ENCODE measurements around the gene CARM1.

The CARM1 gene

DNA sequence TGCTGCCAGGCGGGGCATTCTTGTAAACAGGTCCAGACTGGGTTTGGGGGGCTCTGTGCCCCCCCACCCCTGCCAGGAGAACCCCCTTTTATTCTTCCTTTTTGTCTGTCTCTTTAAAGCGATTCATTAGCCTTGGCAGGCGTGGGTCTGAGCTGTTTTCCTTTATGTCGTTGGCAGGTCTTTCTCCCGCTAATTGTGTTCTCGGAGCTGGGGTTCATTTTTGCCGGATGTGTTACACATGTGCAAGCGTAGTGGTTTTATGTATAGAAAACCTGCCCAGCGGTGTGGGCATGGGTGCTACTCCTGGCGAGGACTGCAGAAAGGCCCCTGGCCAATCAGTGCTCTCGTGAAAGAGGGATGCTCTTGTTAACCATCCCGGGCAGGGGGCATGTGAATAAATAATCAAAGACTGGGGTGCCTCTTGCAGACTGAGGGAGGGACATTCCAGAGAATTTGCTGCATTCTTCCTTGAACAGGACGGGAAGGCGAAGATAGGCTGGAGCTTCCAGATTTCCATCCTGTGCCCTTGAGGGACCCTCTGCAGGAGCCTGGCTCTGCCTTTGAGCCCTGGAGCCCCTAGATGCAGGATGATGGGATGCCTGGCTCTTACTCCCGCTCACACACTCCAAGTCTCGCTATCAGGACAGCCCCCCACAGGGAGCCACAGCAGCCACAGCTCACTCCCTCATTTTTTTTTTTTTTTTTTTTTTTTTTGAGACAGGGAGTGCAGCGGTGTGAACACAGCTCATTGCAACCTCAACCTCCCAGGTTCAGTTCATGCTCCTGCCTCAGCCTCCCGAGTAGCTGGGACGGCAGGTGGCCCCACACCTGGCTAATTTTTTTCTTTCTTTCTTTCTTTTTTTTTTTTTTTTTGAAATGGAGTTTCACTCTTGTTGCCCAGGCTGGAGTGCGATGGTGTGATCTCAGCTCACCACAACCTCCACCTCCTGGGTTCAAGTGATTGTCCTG lies 14.1 kb downstream of the CARM1 start:
- no peak overlapping the region for H3K4me3 ChIP-seq (ENCODE audit: low read length)
- peaks cover 8% of the 10 kb centered on the region for H3K4me1 ChIP-seq (ENCODE audit: control insufficient read depth, insufficient read depth, low read length)
- no peaks in the 10 kb centered on the region for H3K9me3 ChIP-seq (ENCODE audit: control insufficient read depth, low read length)
- H3K27me3 ChIP-seq (ENCODE audit: control insufficient read depth, insufficient read depth, low read length), result no peaks in the 10 kb centered on the region
- no peaks in the 10 kb centered on the region for H3K36me3 ChIP-seq (ENCODE audit: control insufficient read depth, insufficient read depth, low read length)
- H3K9ac ChIP-seq (ENCODE audit: low read length), result no peak overlapping the region

DNA sequence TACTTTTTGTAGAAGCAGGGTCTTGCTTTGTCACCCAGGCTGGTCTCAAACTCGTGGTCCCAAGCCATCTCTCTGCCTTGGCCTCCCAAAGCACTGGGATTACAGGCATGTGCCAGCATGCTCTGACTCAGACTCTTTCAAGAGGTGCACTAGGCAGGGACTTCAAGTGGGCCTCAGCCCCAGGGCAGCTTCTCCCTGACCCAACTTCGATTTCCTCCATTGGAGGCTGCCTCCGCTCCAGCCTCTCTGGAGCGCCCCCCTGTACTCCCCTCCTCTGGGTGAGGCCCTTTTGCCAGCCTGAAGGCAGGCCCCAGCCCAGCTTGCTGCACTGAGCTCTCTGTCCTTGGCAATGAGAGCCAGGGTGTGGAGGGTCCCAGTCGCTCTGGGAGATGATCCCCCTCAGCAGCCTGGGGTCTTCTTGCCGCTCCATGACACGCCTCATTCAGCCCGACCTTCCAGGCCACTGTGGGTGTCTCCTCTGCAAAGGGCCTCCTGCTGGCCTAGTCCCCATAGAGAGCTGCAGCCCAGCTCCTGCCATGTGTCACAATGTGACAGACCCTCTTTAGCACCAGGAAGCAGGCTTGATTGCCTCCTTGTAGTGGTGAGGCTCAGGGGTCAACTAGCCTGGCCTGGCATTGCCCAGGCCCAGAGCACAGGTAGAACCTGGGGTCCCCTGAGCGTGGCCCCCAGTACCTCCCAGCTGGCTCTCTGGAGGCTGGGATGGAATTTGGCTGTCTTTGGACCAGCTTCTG lies 16.4 kb downstream of the CARM1 start:
- H3K9ac ChIP-seq (ENCODE audit: low read length), result no peak overlapping the region
- no peaks in the 10 kb centered on the region for H3K36me3 ChIP-seq (ENCODE audit: control insufficient read depth, insufficient read depth, low read length)
- no peaks in the 10 kb centered on the region for H3K27me3 ChIP-seq (ENCODE audit: control insufficient read depth, insufficient read depth, low read length)
- H3K9me3 ChIP-seq (ENCODE audit: control insufficient read depth, low read length), result no peaks in the 10 kb centered on the region
- peaks cover 16% of the 10 kb centered on the region for H3K4me1 ChIP-seq (ENCODE audit: control insufficient read depth, insufficient read depth, low read length)
- no peak overlapping the region for H3K4me3 ChIP-seq (ENCODE audit: low read length)

DNA sequence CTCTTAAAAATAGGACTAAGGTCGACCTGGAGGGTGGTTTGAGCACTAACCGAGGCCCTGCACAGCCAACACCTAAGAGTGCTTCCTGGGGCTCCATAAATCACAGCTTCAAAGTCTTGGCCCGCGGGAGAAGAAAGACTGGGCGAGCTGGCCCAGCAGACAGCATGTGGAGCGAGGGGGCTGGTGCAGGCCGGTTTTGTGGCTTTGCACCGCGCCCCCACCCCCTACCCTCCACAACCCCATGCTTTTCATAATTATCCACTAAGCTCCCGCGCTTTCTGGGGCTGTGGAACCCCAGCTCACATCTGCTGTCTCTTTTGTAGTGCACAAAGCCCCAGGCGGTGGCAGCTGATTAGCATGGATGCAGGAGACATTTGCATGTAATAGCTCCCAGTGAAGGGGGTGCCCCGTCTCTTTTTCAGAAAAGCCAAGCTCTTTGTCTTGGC lies 17.1 kb downstream of the CARM1 start:
- Histone ChIP-seq H3K4me1 (ENCODE audit: control insufficient read depth, insufficient read depth, low read length) (peaks cover 16% of the 10 kb centered on the region), H3K27me3 (ENCODE audit: control insufficient read depth, insufficient read depth, low read length) (no peaks in the 10 kb centered on the region), H3K9me3 (ENCODE audit: control insufficient read depth, low read length) (no peaks in the 10 kb centered on the region), H3K36me3 (ENCODE audit: control insufficient read depth, insufficient read depth, low read length) (no peaks in the 10 kb centered on the region), H3K9ac (ENCODE audit: low read length) (no peak overlapping the region), H3K4me3 (ENCODE audit: low read length) (no peak overlapping the region)

GRCh38 chr19:10889880-10890279 lies 18.5 kb downstream of the CARM1 start:
- Histone ChIP-seq H3K9ac (ENCODE audit: low read length) (no peak overlapping the region), H3K4me1 (ENCODE audit: control insufficient read depth, insufficient read depth, low read length) (peaks cover 16% of the 10 kb centered on the region), H3K27me3 (ENCODE audit: control insufficient read depth, insufficient read depth, low read length) (no peaks in the 10 kb centered on the region), H3K36me3 (ENCODE audit: control insufficient read depth, insufficient read depth, low read length) (no peaks in the 10 kb centered on the region), H3K9me3 (ENCODE audit: control insufficient read depth, low read length) (no peaks in the 10 kb centered on the region), H3K4me3 (ENCODE audit: low read length) (no peak overlapping the region)

DNA sequence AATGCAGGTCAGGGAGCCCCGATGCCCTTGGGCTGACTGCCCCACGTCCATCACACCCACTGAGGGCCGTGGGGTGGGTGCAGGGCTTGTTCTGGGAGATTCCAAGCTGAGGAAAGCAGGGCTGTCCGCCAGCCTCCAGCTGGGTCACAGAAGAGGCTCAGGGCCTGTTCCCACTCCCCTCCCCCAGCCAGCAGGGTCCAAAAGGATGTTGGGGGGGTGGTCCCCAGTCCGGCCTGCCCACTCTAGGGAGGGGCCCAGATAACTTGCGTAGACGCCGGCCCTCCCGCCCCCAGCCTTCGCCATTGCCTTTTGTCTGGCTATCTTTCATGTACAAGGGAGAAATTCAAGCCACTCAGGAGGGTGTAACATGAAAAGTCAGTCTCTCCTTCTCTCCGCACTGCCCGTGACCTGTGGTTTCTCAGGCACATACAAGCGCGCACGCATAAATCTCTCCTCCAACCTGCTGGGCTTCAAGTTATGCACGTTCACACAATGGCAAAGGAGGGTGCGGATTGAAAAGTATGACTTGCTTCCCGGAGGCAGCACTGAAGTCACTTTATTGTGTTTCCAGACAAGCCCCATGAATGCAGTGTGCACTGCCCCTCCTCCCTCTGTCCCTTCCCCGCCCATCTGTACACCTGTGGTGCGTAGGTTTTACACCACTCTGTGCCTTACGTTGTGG lies 20.2 kb downstream of the CARM1 start:
- no peak overlapping the region for H3K4me3 ChIP-seq (ENCODE audit: low read length)
- H3K9ac ChIP-seq (ENCODE audit: low read length), result peak overlapping the region; percentile 10
- H3K4me1 ChIP-seq (ENCODE audit: control insufficient read depth, insufficient read depth, low read length), result peaks cover 20% of the 10 kb centered on the region
- no peaks in the 10 kb centered on the region for H3K36me3 ChIP-seq (ENCODE audit: control insufficient read depth, insufficient read depth, low read length)
- H3K27me3 ChIP-seq (ENCODE audit: control insufficient read depth, insufficient read depth, low read length), result no peaks in the 10 kb centered on the region
- no peaks in the 10 kb centered on the region for H3K9me3 ChIP-seq (ENCODE audit: control insufficient read depth, low read length)

DNA sequence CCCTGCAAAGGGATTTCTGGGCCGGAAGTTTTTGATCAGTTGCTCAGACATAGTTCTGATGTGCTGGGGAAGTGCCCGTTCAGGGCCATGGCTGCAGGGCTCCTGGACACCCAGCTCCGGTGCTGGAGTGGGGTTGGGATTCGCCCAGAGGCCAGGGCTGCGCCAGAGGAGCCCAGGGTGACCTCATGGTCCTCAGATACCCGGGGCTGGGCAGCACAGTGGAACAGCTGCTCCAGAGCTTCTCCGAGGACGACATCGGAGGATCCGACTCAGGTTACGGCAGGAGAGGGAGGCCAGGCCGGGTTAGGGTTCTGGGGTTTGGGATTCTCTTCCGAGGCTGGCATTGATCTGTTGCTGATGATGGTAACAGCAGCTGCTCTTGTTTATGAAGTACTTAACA lies 20.9 kb downstream of the CARM1 start:
- Histone ChIP-seq H3K9me3 (ENCODE audit: control insufficient read depth, low read length) (no peaks in the 10 kb centered on the region), H3K9ac (ENCODE audit: low read length) (no peak overlapping the region), H3K27me3 (ENCODE audit: control insufficient read depth, insufficient read depth, low read length) (no peaks in the 10 kb centered on the region), H3K36me3 (ENCODE audit: control insufficient read depth, insufficient read depth, low read length) (no peaks in the 10 kb centered on the region), H3K4me1 (ENCODE audit: control insufficient read depth, insufficient read depth, low read length) (peaks cover 27% of the 10 kb centered on the region), H3K4me3 (ENCODE audit: low read length) (no peak overlapping the region)

DNA sequence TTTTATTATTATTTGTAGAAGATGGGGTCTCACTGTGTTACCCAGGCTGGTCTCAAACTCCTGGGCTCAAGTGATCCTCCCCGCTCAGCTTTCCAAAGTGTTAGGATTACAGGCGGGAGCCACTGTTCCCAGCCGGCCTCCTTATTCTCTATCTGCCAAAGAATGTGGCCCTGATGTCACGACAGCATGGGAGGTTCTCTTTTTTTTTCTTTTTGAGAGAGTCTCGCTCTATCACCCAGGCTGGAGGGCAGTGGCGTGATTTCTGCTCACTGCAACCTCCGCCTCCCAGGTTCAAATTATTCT lies 23.5 kb downstream of the CARM1 start:
- no peaks in the 10 kb centered on the region for H3K27me3 ChIP-seq (ENCODE audit: control insufficient read depth, insufficient read depth, low read length)
- no peak overlapping the region for H3K4me3 ChIP-seq (ENCODE audit: low read length)
- H3K4me1 ChIP-seq (ENCODE audit: control insufficient read depth, insufficient read depth, low read length), result peaks cover 39% of the 10 kb centered on the region
- H3K9ac ChIP-seq (ENCODE audit: low read length), result no peak overlapping the region
- H3K9me3 ChIP-seq (ENCODE audit: control insufficient read depth, low read length), result no peaks in the 10 kb centered on the region
- no peaks in the 10 kb centered on the region for H3K36me3 ChIP-seq (ENCODE audit: control insufficient read depth, insufficient read depth, low read length)

DNA sequence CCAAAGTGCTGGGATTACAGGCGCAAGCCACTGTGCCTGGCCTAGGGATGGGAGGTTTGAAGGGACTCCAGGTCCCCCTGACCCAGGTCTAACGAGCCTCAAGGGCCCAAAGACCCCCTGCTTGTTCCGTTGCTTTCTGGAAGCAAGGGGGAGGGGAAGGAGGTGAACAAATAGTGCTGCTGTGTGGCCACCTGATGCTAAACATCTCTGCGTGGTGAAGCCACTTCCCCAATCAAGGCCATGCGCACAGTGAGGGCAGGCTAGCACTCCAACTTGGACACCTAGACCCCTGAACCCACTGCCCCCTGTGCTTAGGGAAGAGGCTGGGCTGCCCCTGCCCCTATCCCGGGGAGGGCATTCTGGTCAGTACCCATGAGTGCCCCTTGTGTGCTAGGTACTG lies 24.0 kb downstream of the CARM1 start:
- Histone ChIP-seq H3K36me3 (ENCODE audit: control insufficient read depth, insufficient read depth, low read length) (no peaks in the 10 kb centered on the region), H3K4me1 (ENCODE audit: control insufficient read depth, insufficient read depth, low read length) (peaks cover 44% of the 10 kb centered on the region), H3K4me3 (ENCODE audit: low read length) (no peak overlapping the region), H3K27me3 (ENCODE audit: control insufficient read depth, insufficient read depth, low read length) (no peaks in the 10 kb centered on the region), H3K9ac (ENCODE audit: low read length) (no peak overlapping the region), H3K9me3 (ENCODE audit: control insufficient read depth, low read length) (no peaks in the 10 kb centered on the region)

DNA sequence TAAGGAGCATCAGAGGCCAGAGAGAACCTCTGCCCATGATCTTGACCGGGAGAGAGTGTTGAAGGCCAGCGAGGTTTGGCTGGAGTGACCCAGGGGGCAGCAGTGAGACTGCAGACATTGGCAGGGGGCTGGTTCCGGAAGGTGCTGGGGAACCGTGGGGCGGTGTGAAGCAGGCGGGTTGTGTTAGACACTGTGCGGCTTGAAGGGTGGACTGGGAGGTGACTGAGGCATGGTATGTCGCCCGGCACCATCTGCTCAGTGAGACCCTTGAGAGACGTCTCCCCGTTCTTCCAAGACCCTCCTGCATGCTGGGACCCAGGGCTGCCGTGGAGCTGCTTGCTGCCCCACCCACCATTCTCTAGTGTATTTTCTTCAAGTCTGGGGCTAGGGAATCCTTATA lies 24.6 kb downstream of the CARM1 start:
- H3K36me3 ChIP-seq (ENCODE audit: control insufficient read depth, insufficient read depth, low read length), result no peaks in the 10 kb centered on the region
- peaks cover 43% of the 10 kb centered on the region for H3K4me1 ChIP-seq (ENCODE audit: control insufficient read depth, insufficient read depth, low read length)
- no peak overlapping the region for H3K4me3 ChIP-seq (ENCODE audit: low read length)
- H3K9ac ChIP-seq (ENCODE audit: low read length), result no peak overlapping the region
- H3K9me3 ChIP-seq (ENCODE audit: control insufficient read depth, low read length), result no peaks in the 10 kb centered on the region
- H3K27me3 ChIP-seq (ENCODE audit: control insufficient read depth, insufficient read depth, low read length), result no peaks in the 10 kb centered on the region

- H3K27me3 ChIP-seq (ENCODE audit: control insufficient read depth, insufficient read depth, low read length), result no peaks in the 10 kb centered on the region
- no peaks in the 10 kb centered on the region for H3K9me3 ChIP-seq (ENCODE audit: control insufficient read depth, low read length)
- H3K4me3 ChIP-seq (ENCODE audit: low read length), result no peak overlapping the region
- H3K9ac ChIP-seq (ENCODE audit: low read length), result peak overlapping the region; percentile 39
- H3K36me3 ChIP-seq (ENCODE audit: control insufficient read depth, insufficient read depth, low read length), result no peaks in the 10 kb centered on the region
- peaks cover 46% of the 10 kb centered on the region for H3K4me1 ChIP-seq (ENCODE audit: control insufficient read depth, insufficient read depth, low read length)
Observed at GRCh38 chr19:10896851-10897526, 25.6 kb downstream of the CARM1 start.

DNA sequence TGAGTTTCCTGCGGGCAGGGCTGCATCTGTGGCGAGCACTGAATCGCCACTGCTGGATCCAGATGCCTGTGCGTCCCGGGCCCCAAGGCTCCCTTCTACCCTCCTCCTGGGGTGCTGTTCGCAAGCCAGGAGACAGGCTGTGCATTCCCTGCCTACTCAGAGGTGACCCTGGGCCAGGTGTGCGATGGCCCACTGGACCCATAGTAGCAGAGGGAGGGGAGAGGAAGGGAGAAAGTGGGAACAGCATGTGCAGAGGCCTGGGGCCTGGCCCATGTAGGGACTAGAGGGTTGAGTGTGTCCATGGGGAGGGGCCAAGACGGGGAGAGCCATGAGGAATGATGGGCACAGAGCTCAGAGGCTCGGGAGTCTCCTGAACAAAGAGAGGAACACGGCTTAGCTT lies 27.3 kb downstream of the CARM1 start:
- Histone ChIP-seq H3K27me3 (ENCODE audit: control insufficient read depth, insufficient read depth, low read length) (no peaks in the 10 kb centered on the region), H3K4me1 (ENCODE audit: control insufficient read depth, insufficient read depth, low read length) (peaks cover 46% of the 10 kb centered on the region), H3K36me3 (ENCODE audit: control insufficient read depth, insufficient read depth, low read length) (no peaks in the 10 kb centered on the region), H3K9ac (ENCODE audit: low read length) (peak overlapping the region; percentile 14), H3K4me3 (ENCODE audit: low read length) (no peak overlapping the region), H3K9me3 (ENCODE audit: control insufficient read depth, low read length) (no peaks in the 10 kb centered on the region)
